NCI-H1436 (cell line): Measurements from ENCODE around the gene NLRP12.
"Not testable (repeated sequence)": the region's sequence is repeated elsewhere in the genome, so short reads cannot be mapped to it uniquely, and the experiment has no call there.

Experiments used
- DNase-seq: peaks from one replicate; lab custom pipeline; 2025; lab: John Stamatoyannopoulos, UW

NLRP12 gene

GRCh38 chr19:53774491-53774890, 49.6 kb downstream of the NLRP12 start:
- not testable (repeated sequence) for DNase-seq

GRCh38 chr19:53773999-53774398, 50.1 kb downstream of the NLRP12 start:
- DNase-seq = no peak

GRCh38 chr19:53772943-53773342, 51.2 kb downstream of the NLRP12 start:
- peak; percentile 56 for DNase-seq

- no peak for DNase-seq
Measured at GRCh38 chr19:53771144-53771543, 53.0 kb downstream of the NLRP12 start.

- DNase-seq = not testable (repeated sequence)
Measured at GRCh38 chr19:53769696-53770309, 54.3 kb downstream of the NLRP12 start.

GRCh38 chr19:53768401-53768800, 55.7 kb downstream of the NLRP12 start:
- no peak for DNase-seq

- DNase-seq = not testable (repeated sequence)
Measured at GRCh38 chr19:53758991-53759390, 65.1 kb downstream of the NLRP12 start.
